ENCODE results near the gene AP4S1. TPM values are rescaled to one million over a fixed set of nuclear protein-coding genes. Genes with fewer than 3 reads are reported as not detected.
"Not testable (repeated sequence)": the region's sequence is repeated elsewhere in the genome, so short reads cannot be mapped to it uniquely, and the experiment has no call there.

Gene AP4S1
- total and polyA plus RNA-seq, 2 of the 8 experiments (the other 6 are each of a cell fraction or from before 2014, with no cell fraction given) = 2.8 to 9.9 TPM

DNA sequence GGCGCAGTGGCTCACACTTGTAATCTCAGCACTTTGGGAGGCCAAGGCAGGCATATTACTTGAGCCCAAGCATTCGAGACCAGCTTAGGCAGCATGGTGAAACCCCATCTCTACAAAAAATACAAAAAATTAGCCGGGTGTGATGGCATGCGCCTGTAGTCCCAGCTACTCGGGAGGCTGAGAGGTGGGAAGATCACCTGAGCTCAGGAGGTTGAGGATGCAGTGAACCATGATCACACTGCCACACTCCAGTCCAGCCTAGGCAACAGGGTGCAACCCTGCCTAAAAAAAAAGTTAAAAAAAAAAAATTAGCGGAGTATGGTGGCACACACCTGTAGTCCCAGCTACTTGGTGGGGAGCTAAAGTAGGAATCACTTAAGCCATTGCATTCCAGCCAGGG, 21.4 kb upstream of the AP4S1 start:
- not testable (repeated sequence) for H4K5ac ChIP-seq (ENCODE audit: insufficient read length, low read depth, low read length); H2BK5ac ChIP-seq (ENCODE audit: low read depth, low read length); H2AK5ac ChIP-seq (ENCODE audit: low read depth, low read length); H3K4me3 ChIP-seq (ENCODE audit: extremely low read depth in 1 of 4, insufficient read depth in 2 of 4, low read depth in 3 of 4, low read length in 4 of 4); H3K23ac ChIP-seq (ENCODE audit: insufficient read length); H3K9ac ChIP-seq (replicated peaks in 1 of 4; ENCODE audit: extremely low read depth in 1 of 4, low read depth in 3 of 4, low read length in 3 of 4); H3K23me2 ChIP-seq (ENCODE audit: low read depth, low read length); FAIRE-seq; H3K27me3 ChIP-seq (replicated peaks in 1 of 4; ENCODE audit: control insufficient read depth in 3 of 4, extremely low read depth in 1 of 4, insufficient read depth in 3 of 4, low read length in 3 of 4); H3K56ac ChIP-seq (replicated peaks; ENCODE audit: insufficient read length, low read depth, low read length); H4K8ac ChIP-seq (ENCODE audit: extremely low read depth, insufficient read depth, low read length); H2BK20ac ChIP-seq (ENCODE audit: low read length); H3K14ac ChIP-seq (ENCODE audit: insufficient read length); H2AFZ ChIP-seq (ENCODE audit: low read length); H3K4ac ChIP-seq (replicated peaks; ENCODE audit: insufficient read length, low read depth, low read length); H3K79me1 ChIP-seq (ENCODE audit: low read depth, low read length); H3K9me3 ChIP-seq (ENCODE audit: insufficient read depth in 2 of 2, low read depth in 1 of 2, low read length in 1 of 2); H2BK12ac ChIP-seq (ENCODE audit: low read depth, low read length); H3K4me1 ChIP-seq (replicated peaks in 1 of 4; ENCODE audit: control insufficient read depth in 3 of 4, insufficient read depth in 4 of 4, low read length in 3 of 4); H3K36me3 ChIP-seq (ENCODE audit: control insufficient read depth in 2 of 4, insufficient read depth in 4 of 4, low read length in 3 of 4); H3K27ac ChIP-seq (ENCODE audit: low read depth, low read length); H4K20me1 ChIP-seq (replicated peaks in 1 of 2; ENCODE audit: control insufficient read depth in 1 of 2, insufficient read depth in 2 of 2, low read length in 2 of 2); H3K4me2 ChIP-seq (ENCODE audit: insufficient read depth in 1 of 2, low read depth in 2 of 2, low read length in 2 of 2); H3K18ac ChIP-seq (ENCODE audit: extremely low read depth, low read length); H2BK15ac ChIP-seq (ENCODE audit: low read length); H4K91ac ChIP-seq (replicated peaks; ENCODE audit: insufficient read length, low read length); H2BK120ac ChIP-seq (replicated peaks; ENCODE audit: low read depth, low read length)
- peaks cover 6 to 94% of the 10 kb centered on the region in 2 experiments for H3K79me2 ChIP-seq (ENCODE audit: control insufficient read depth in 1 of 2, insufficient read depth in 2 of 2, low read length in 2 of 2)
- ChIA-PET POLR2A (ENCODE audit: partially characterized antibody) (interaction anchor here (1.8 kb wide), 1 partner anchor 22 kb away, joined by 6 read pairs; the partner anchor contains the start of gene STRN3), CTCF (ENCODE audit: partially characterized antibody) (interaction anchor here (1.0 to 1.5 kb wide), 4 partner anchors 8 to 80 kb away, joined by 3 read pairs; no protein-coding TSS in a partner anchor)
- 97% methylated on average over 6 of the region's 6 CpGs; no CpG with 5 or more reads in 1 of the 2 experiments for WGBS, 2 experiments (ENCODE audit: extremely low coverage in 1 of 2, insufficient coverage in 1 of 2, insufficient read length in 1 of 2, insufficient replicate concordance in 2 of 2, low coverage in 1 of 2, low lambda C conversion rate in 2 of 2, missing lambda C conversion rate in 1 of 2)
- DNase-seq (ENCODE audit: low read depth in 1 of 2, low spot score in 2 of 2) = peak in 1 of 2 experiments; percentile 29
